GM21717 (cell line): ENCODE results near the gene ADD3.
A peak's percentile ranks its signal among the peaks of the same experiment; 100 is the strongest.

Experiments used
- ATAC-seq: cut with Tn5 transposase; IDR thresholded peaks from one replicate; pipeline ENCODE4 v1.9.1; 2021; ENCODE audit warnings: mild to moderate bottlenecking, moderate library complexity; ENCODE audit not compliant: unreplicated experiment

ADD3 gene

GRCh38 chr10:110065269-110065668, 57.5 kb downstream of the ADD3 start:
- ATAC-seq, result no peak

- ATAC-seq, result peak; percentile 72
Observed at GRCh38 chr10:110067960-110068770, 60.4 kb downstream of the ADD3 start.

GRCh38 chr10:110068780-110069179, 61.0 kb downstream of the ADD3 start:
- ATAC-seq, result no peak

- ATAC-seq, result peak; percentile 70
Observed at GRCh38 chr10:110069502-110069982, 61.8 kb downstream of the ADD3 start.

- ATAC-seq, result no peak
Observed at GRCh38 chr10:110073896-110074295, 66.1 kb downstream of the ADD3 start.

GRCh38 chr10:110074298-110074697, 66.5 kb downstream of the ADD3 start:
- no peak for ATAC-seq

- no peak for ATAC-seq
Observed at GRCh38 chr10:110074758-110075671, 67.2 kb downstream of the ADD3 start.

- no peak for ATAC-seq
Observed at GRCh38 chr10:110075686-110076085, 67.9 kb downstream of the ADD3 start.

GRCh38 chr10:110076559-110077318, 69.0 kb downstream of the ADD3 start:
- peak; percentile 83 for ATAC-seq

- no peak for ATAC-seq
Observed at GRCh38 chr10:110077436-110078130, 69.8 kb downstream of the ADD3 start.

- no peak for ATAC-seq
Observed at GRCh38 chr10:110078317-110078716, 70.5 kb downstream of the ADD3 start.

- ATAC-seq, result no peak
Observed at GRCh38 chr10:110081911-110082310, 74.1 kb downstream of the ADD3 start.

- no peak for ATAC-seq
Observed at GRCh38 chr10:110083884-110084283, 76.1 kb downstream of the ADD3 start.

GRCh38 chr10:110087682-110088081, 79.9 kb downstream of the ADD3 start:
- ATAC-seq, result no peak

- ATAC-seq, result no peak
Observed at GRCh38 chr10:110088367-110089104, 80.8 kb downstream of the ADD3 start.

- no peak for ATAC-seq
Observed at GRCh38 chr10:110091830-110092229, 84.0 kb downstream of the ADD3 start.

GRCh38 chr10:110093722-110094121, 85.9 kb downstream of the ADD3 start:
- no peak for ATAC-seq

GRCh38 chr10:110094786-110095185, 87.0 kb downstream of the ADD3 start:
- no peak for ATAC-seq

- no peak for ATAC-seq
Observed at GRCh38 chr10:110101464-110102144, 93.8 kb downstream of the ADD3 start.
